ENCODE measurements around the gene HIPK1. TPM values are rescaled to one million over a fixed set of nuclear protein-coding genes. Genes with fewer than 3 reads are reported as not detected.

The HIPK1 gene
- total and polyA plus RNA-seq, 8 donors: 38.7 to 77.4 (median 45.4) TPM

DNA sequence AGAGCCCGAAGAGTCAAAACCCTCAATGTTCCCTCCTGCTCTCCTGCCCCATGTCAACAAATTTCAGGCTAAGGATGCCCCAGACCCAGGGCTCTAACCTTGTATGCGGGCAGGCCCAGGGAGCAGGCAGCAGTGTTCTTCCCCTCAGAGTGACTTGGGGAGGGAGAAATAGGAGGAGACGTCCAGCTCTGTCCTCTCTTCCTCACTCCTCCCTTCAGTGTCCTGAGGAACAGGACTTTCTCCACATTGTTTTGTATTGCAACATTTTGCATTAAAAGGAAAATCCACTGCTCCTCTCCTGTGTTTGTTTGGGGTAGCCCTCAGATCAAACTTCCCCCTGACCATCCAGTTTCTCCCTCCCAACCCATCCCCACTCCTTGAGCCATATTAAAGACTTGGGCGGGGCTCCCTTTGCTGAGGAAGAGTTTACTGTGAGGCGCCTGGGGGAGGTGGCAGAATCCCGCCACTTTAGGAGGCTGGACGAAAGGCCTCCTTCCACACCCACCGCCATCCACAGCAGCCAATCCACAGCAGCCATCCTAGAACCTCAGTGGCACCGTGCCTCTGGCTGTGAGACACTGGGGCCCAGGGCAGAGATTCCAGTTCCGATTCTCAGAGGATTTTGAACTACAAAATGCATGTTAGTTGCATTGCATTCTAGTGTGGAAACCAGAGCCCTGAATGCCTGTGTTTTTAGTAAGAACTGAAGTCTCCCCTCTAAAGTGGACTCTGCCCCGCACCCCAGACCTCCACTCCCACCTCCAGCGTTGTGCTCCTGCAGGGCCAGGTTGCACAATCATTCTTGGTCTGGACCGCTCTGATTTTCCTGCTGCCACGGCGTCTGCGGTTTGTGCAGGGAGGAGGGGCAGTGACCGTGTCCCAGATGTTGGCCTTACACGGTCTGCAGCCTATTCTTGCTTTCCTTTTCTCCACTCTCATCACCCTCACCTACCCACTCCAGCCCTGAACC, 53.1 kb downstream of the HIPK1 start:
- peak; percentile 62 for ATAC-seq

DNA sequence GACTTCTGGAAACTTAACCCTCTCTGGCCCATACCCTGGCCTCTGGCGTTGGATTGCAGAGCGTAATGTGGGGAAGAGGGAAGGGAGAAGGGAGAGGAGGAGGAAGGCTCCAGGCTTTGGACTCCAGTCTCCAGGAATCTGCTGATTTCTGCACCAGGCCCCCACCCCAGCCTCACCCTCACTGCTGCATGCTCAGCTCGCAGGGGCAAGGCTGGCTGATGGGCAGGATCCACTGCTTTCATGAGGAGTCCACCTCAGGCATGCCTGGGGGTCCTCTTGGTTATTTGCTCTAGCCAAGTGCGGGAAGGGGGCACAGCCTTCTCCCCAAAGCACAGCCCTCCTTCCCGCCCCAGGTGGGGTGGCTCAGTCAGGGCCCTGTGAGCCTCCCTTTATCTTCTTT, 53.8 kb downstream of the HIPK1 start:
- TF ChIP-seq, protein P1, sequence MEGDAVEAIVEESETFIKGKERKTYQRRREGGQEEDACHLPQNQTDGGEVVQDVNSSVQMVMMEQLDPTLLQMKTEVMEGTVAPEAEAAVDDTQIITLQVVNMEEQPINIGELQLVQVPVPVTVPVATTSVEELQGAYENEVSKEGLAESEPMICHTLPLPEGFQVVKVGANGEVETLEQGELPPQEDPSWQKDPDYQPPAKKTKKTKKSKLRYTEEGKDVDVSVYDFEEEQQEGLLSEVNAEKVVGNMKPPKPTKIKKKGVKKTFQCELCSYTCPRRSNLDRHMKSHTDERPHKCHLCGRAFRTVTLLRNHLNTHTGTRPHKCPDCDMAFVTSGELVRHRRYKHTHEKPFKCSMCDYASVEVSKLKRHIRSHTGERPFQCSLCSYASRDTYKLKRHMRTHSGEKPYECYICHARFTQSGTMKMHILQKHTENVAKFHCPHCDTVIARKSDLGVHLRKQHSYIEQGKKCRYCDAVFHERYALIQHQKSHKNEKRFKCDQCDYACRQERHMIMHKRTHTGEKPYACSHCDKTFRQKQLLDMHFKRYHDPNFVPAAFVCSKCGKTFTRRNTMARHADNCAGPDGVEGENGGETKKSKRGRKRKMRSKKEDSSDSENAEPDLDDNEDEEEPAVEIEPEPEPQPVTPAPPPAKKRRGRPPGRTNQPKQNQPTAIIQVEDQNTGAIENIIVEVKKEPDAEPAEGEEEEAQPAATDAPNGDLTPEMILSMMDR (IDR thresholded peaks at IDR 0.05): no peak
- Histone ChIP-seq H3K4me1 (peaks cover 11 to 35% of the 10 kb centered on the region in 2 donors), H3K27ac (peak overlapping the region; percentile 28 to 51), H3K36me3 (no peaks in the 10 kb centered on the region), H3K27me3 (no peaks in the 10 kb centered on the region), H3K9me3 (no peaks in the 10 kb centered on the region), H3K4me3 (no peak overlapping the region)
- ATAC-seq: no peak
- peak in 1 of 4 donors; percentile 51 for DNase-seq
- intact Hi-C loops (cut with DNase I): no loop called here

More for the DNA sequence above, 53.1 kb downstream of the HIPK1 start:
- TF ChIP-seq, protein P1 (IDR thresholded peaks at IDR 0.05): no peak
- Histone ChIP-seq H3K4me1 (peaks cover 11 to 42% of the 10 kb centered on the region in 2 donors), H3K36me3 (no peaks in the 10 kb centered on the region), H3K27me3 (no peaks in the 10 kb centered on the region), H3K27ac (peak overlapping the region; percentile 28 to 59), H3K4me3 (no peak overlapping the region), H3K9me3 (no peaks in the 10 kb centered on the region)
- intact Hi-C loops (cut with DNase I): no loop called here
- peak; percentile 68 to 87 (median 79) for DNase-seq

DNA sequence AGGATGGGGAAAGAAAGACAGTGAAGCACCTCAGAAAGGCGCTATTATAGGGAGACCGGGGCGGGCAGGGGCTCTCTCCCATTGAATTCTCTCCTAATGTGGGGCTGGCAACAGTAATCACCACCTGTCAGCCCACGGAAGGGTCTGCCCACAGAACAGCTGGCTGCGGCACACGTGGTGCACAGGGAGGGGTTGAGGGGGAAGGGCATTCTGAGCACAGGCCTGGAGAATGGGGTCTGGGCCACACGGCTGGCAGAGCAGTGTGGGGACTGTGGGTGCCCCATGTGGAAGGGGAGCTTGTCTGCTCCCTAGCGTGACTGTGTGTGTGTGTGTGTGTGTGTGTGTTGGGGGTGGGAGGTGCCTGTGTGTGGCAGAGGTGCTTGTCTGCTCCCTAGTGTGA, 54.3 kb downstream of the HIPK1 start:
- intact Hi-C loops (cut with DNase I): no loop called here
- peaks cover 11 to 32% of the 10 kb centered on the region in 2 donors for H3K4me1 ChIP-seq

DNA sequence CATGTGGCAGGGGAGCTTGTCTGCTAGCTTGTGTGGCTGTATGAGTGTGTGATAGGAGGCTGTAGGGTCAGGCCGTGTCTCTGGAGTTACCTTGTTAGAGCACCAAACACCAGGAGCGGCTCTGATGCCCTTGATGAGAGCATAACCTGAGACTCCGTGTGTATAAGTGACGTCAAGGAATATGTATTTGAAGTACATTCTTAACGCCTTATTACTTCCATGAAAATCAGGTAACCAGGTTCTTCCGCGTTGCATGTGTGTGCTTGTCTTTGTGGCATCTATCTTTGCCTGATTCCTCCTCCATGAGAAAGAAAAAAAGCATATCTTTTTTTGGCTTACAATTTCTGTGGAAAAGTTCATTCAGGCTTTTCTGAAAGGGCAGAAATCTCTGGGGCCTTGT, 54.7 kb downstream of the HIPK1 start:
- no peak for ATAC-seq
- intact Hi-C loops (cut with DNase I): no loop called here
- H3K36me3 ChIP-seq: no peaks in the 10 kb centered on the region
- DNase-seq: no peak
- no peak overlapping the region for H3K4me3 ChIP-seq
- H3K27me3 ChIP-seq: no peaks in the 10 kb centered on the region
- no peaks in the 10 kb centered on the region for H3K9me3 ChIP-seq
- TF ChIP-seq, protein P1 (IDR thresholded peaks at IDR 0.05): no peak
- H3K4me1 ChIP-seq: peaks cover 10 to 28% of the 10 kb centered on the region in 2 donors
- H3K27ac ChIP-seq: no peak overlapping the region

More for the DNA sequence above, 54.3 kb downstream of the HIPK1 start:
- peak overlapping the region; percentile 28 to 51 for H3K27ac ChIP-seq
- no peaks in the 10 kb centered on the region for H3K9me3 ChIP-seq
- H3K27me3 ChIP-seq: no peaks in the 10 kb centered on the region
- DNase-seq: peak in 1 of 4 donors; percentile 51
- no peak overlapping the region for H3K4me3 ChIP-seq
- TF ChIP-seq, protein P1 (IDR thresholded peaks at IDR 0.05): no peak
- ATAC-seq: no peak
- no peaks in the 10 kb centered on the region for H3K36me3 ChIP-seq

DNA sequence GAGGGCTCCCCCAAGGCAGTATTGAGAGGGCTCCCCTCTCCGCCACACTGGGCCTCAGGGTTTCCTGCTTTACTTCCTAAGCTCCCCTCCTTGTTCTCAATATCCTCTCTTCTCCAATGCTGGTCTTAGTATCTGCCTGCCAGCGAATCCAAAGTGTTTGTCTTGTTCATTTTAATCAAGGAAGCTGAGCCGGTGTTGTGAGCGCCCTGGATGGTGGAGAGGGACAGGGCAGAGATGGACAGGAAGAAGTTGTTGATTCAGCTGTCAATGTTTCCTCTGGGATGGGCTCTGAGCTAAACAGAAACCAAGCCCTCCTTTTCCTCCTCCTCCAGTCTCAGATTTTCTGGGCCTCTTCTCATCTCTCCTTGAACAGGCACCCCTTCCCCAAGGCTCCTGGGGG, 55.6 kb downstream of the HIPK1 start:
- no peak overlapping the region for H3K4me3 ChIP-seq
- H3K36me3 ChIP-seq: no peaks in the 10 kb centered on the region

More for the DNA sequence above, 55.6 kb downstream of the HIPK1 start:
- Histone ChIP-seq H3K27me3 (no peaks in the 10 kb centered on the region), H3K27ac (peak overlapping the region in 1 of 2 donors; percentile 37), H3K4me1 (peaks cover 3 to 19% of the 10 kb centered on the region in 2 donors), H3K9me3 (no peaks in the 10 kb centered on the region)
- TF ChIP-seq, protein P1 (IDR thresholded peaks at IDR 0.05): no peak
- intact Hi-C loops (cut with DNase I): no loop called here
- DNase-seq: no peak
- ATAC-seq: no peak
